ENCODE data around the gene CYP2C18.

GRCh38 chr10:94687625-94688248 lies 4.2 kb downstream of the CYP2C18 start:
- TF ChIP-seq EZH2phosphoT487 (IDR thresholded peaks at IDR 0.05; ENCODE audit: low read depth, severe bottlenecking, unreplicated experiment) = no peak
- TF ChIP-seq, protein P1, sequence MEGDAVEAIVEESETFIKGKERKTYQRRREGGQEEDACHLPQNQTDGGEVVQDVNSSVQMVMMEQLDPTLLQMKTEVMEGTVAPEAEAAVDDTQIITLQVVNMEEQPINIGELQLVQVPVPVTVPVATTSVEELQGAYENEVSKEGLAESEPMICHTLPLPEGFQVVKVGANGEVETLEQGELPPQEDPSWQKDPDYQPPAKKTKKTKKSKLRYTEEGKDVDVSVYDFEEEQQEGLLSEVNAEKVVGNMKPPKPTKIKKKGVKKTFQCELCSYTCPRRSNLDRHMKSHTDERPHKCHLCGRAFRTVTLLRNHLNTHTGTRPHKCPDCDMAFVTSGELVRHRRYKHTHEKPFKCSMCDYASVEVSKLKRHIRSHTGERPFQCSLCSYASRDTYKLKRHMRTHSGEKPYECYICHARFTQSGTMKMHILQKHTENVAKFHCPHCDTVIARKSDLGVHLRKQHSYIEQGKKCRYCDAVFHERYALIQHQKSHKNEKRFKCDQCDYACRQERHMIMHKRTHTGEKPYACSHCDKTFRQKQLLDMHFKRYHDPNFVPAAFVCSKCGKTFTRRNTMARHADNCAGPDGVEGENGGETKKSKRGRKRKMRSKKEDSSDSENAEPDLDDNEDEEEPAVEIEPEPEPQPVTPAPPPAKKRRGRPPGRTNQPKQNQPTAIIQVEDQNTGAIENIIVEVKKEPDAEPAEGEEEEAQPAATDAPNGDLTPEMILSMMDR (IDR thresholded peaks at IDR 0.05; ENCODE audit: poor library complexity) = no peak
